B cell (primary cell): ENCODE results near the gene NTN5. TPM values are rescaled to one million over a fixed set of nuclear protein-coding genes. Genes with fewer than 3 reads are reported as not detected.
A peak's percentile ranks its signal among the peaks of the same experiment; 100 is the strongest.

Experiments
- ATAC-seq: fragments of 200-7000 bp; cut with Tn5 transposase; one replicate; pipeline ENCODE4 v1.10.0; 2021; ENCODE audit warnings: low read depth, mild to moderate bottlenecking, moderate number of reproducible peaks, moderate library complexity
- CTCF ChIA-PET: fragments of 350-600 bp; sonication (Branson Sonifier 250); formaldehyde crosslinking; loops from one replicate; lab custom pipeline; 2021; ENCODE audit warnings: antibody characterized with exemption, inconsistent platforms; lab: Charles Lee
- POLR2A ChIA-PET: fragments of 350-600 bp; sonication (Branson Sonifier 250); formaldehyde crosslinking; loops from one replicate; lab custom pipeline; 2021; ENCODE audit warnings: antibody characterized with exemption; lab: Charles Lee
- DNase-seq: peaks from one replicate; pipeline ENCODE4 v3.0.0; 2013
- H2AFZ ChIP-seq: 2 replicates; pipeline ENCODE4 v1.6.1; 2012; ENCODE audit warnings: mild to moderate bottlenecking, low read depth, low read length; ENCODE audit not compliant: insufficient read depth, poor library complexity, severe bottlenecking
- H3K27ac ChIP-seq, 2 donors: 1 replicate in 1 of 2; 2 replicates in 1 of 2; pipeline ENCODE4 v1.5.1; 2012 to 2013; ENCODE audit warnings: low read length in 2 of 2, mild to moderate bottlenecking in 2 of 2, moderate library complexity in 1 of 2
- H3K27me3 ChIP-seq, 4 experiments: fragments of 200-600 bp in 1 of 4; sonication (generic) in 1 of 4; replicated peaks in 1 of 4; 1 replicate in 2 of 4; 2 replicates in 2 of 4; pipeline versions ENCODE4 v1.6.1 to v1.7.0; 2013 to 2016; ENCODE audit warnings: low read length in 3 of 4, mild to moderate bottlenecking in 2 of 4, mixed read lengths in 1 of 4, moderate library complexity in 1 of 4; ENCODE audit not compliant: insufficient read depth in 4 of 4, control insufficient read depth in 3 of 4; ENCODE audit errors: control extremely low read depth in 1 of 4
- H3K36me3 ChIP-seq, 2 experiments: replicated peaks in 1 of 2; 1 replicate in 1 of 2; 2 replicates in 1 of 2; pipeline versions ENCODE4 v1.6.1 to v1.7.1; 2013; ENCODE audit warnings: low read length in 1 of 2; ENCODE audit not compliant: insufficient read depth in 2 of 2, control insufficient read depth in 1 of 2; ENCODE audit errors: control extremely low read depth in 1 of 2, extremely low read depth in 1 of 2
- H3K4me1 ChIP-seq, 2 donors: fragments of 200-600 bp in 1 of 2; sonication (generic) in 1 of 2; 1 replicate in 1 of 2; 2 replicates in 1 of 2; pipeline versions ENCODE4 v1.5.1 to v1.6.1; 2013 to 2017; ENCODE audit warnings: low read length in 2 of 2; ENCODE audit not compliant: control insufficient read depth in 2 of 2, insufficient read depth in 2 of 2
- H3K4me2 ChIP-seq: replicated peaks from 2 replicates; pipeline ENCODE3; 2012; ENCODE audit warnings: mild to moderate bottlenecking, low read depth, low read length; ENCODE audit not compliant: poor library complexity, severe bottlenecking
- H3K4me3 ChIP-seq, 5 experiments: fragments of 200-600 bp in 1 of 5; sonication (generic) in 1 of 5; 1 replicate in 3 of 5; 2 replicates in 2 of 5; pipeline versions ENCODE4 v1.5.1 to v1.7.0; 2011 to 2016; ENCODE audit warnings: low read length in 4 of 5, mild to moderate bottlenecking in 4 of 5, low read depth in 2 of 5, control low read depth in 1 of 5, moderate library complexity in 1 of 5; ENCODE audit not compliant: insufficient read depth in 1 of 5; ENCODE audit errors: control extremely low read depth in 1 of 5, extremely low read depth in 1 of 5
- H3K79me2 ChIP-seq: fragments of 200-600 bp; sonication (generic); one replicate; pipeline ENCODE4 v1.6.0; 2016; ENCODE audit warnings: low read length; ENCODE audit not compliant: control insufficient read depth, insufficient read depth
- H3K9ac ChIP-seq: fragments of 200-600 bp; sonication (generic); 2 replicates; pipeline ENCODE4 v1.6.1; 2017; ENCODE audit warnings: mild to moderate bottlenecking, low read length, moderate library complexity
- H3K9me3 ChIP-seq, 3 donors: one replicate each; pipeline versions ENCODE4 v1.6.1 to v1.7.1; 2013; ENCODE audit warnings: low read length in 2 of 3; ENCODE audit not compliant: control insufficient read depth in 2 of 3, insufficient read depth in 1 of 3; ENCODE audit errors: control extremely low read depth in 1 of 3
- H4K20me1 ChIP-seq: 2 replicates; pipeline ENCODE4 v1.6.0; 2012; ENCODE audit warnings: mild to moderate bottlenecking, low read length; ENCODE audit not compliant: insufficient read depth, control insufficient read depth, poor library complexity, severe bottlenecking
- H3K27ac Mint-ChIP-seq: one replicate; pipeline ENCODE4 v1.8.0; 2021; ENCODE audit warnings: mixed read lengths
- H3K27me3 Mint-ChIP-seq: one replicate; pipeline ENCODE4 v1.8.0; 2021; ENCODE audit warnings: mixed read lengths
- H3K4me1 Mint-ChIP-seq: one replicate; pipeline ENCODE4 v1.8.0; 2021; ENCODE audit warnings: mixed read lengths
- H3K4me3 Mint-ChIP-seq: one replicate; pipeline ENCODE4 v1.8.0; 2021; ENCODE audit warnings: mixed read lengths
- H3K9me3 Mint-ChIP-seq: one replicate; pipeline ENCODE4 v1.8.0; 2022; ENCODE audit warnings: mixed read lengths; ENCODE audit not compliant: insufficient read depth
- CTCF ChIP-seq: fragments of 200-600 bp; IDR thresholded peaks from one replicate; pipeline ENCODE4 v1.8.0; 2022; ENCODE audit warnings: antibody characterized with exemption, mild to moderate bottlenecking
- EZH2 ChIP-seq: IDR thresholded peaks from 2 replicates; pipeline ENCODE4 v1.6.1; 2012; ENCODE audit warnings: borderline replicate concordance, low read depth, mild to moderate bottlenecking, moderate library complexity, low read length; ENCODE audit not compliant: insufficient read depth, poor library complexity, severe bottlenecking
- WGBS: methylation state at CpG from one replicate; pipeline ENCODE4 v1.1.5; 2013; ENCODE audit warnings: missing lambda C conversion rate; ENCODE audit not compliant: insufficient coverage; 5-methylcytosine and 5-hydroxymethylcytosine counted together
- intact Hi-C: fragments of 100-400 bp; cut with micrococcal nuclease; formaldehyde crosslinking; loops from one replicate; pipeline ENCODE4 v1.10.0; 2022
- polyA plus RNA-seq: library from polyadenylated mRNA; depleted of rRNA; stranded (reverse); fragments of >200 nt; gene quantifications from 2 replicates; pipeline ENCODE4 v1.2.3, GENCODE V29; 2012
- total RNA-seq, 2 donors: library from RNA; stranded (reverse); fragments of 120-200 nt in 1 of 2; gene quantifications; 1 replicate in 1 of 2; 2 replicates in 1 of 2; pipeline versions ENCODE4 v1.2.3 to v1.2.4, GENCODE V29; 2013 to 2022

Gene NTN5
- total and polyA plus RNA-seq, 2 donors (not counting 1 experiment from before 2014, with no cell fraction given), result 1.2 to 1.8 TPM

DNA sequence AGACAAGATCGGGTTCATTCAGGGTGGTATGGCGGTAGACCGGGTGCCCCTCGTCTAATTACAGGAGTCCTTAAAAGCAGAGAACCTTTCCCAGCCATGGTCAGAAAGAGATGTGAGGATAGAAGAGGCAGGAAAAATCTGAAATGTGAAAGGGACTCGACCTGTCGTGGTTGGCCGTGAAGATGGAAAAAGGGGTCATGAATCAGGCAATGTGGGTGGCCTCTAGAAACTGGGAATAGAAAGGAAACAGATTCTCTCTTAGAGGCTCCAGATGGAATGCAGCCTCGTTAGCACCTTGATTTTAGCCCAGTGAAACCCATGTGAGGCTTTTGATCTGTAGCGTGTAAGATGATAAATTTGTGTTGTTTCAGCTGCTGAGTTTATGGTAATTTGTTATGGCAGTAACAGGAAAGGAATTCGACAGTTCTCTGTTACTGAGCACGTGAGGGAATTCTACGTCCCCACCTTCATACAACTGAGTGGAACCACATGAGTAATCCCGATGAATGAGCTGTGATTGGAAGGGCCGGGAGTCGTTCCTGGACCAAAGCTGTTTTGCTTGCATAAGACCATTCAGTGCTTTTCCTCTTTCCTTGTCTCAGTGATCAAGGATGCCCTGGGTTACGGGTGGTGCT lies 15.9 kb downstream of the NTN5 start:
- H3K4me1 ChIP-seq, result peaks cover 8 to 23% of the 10 kb centered on the region in 2 donors
- ATAC-seq, result no peak
- no peaks in the 10 kb centered on the region for H4K20me1 ChIP-seq
- H3K27me3 ChIP-seq, result no peaks in the 10 kb centered on the region
- ChIA-PET POLR2A (interaction anchor here (0.6 kb wide), 1 partner anchor 10 kb away, joined by 10 read pairs; no protein-coding TSS in a partner anchor), CTCF (interaction anchor here (1.4 kb wide), 1 partner anchor 18 kb away, joined by 3 read pairs; no protein-coding TSS in a partner anchor)
- no peak overlapping the region for H3K4me2 ChIP-seq
- TF ChIP-seq EZH2 (no peak), CTCF (no peak)
- no peaks in the 10 kb centered on the region for H3K36me3 ChIP-seq
- H3K27ac Mint-ChIP-seq, result no peak overlapping the region
- 73% methylated on average over 11 of the region's 16 CpGs for WGBS
- no peaks in the 10 kb centered on the region for H3K27me3 Mint-ChIP-seq
- H3K79me2 ChIP-seq, result no peaks in the 10 kb centered on the region
- H2AFZ ChIP-seq, result no peak overlapping the region
- H3K9me3 ChIP-seq, result no peaks in the 10 kb centered on the region
- H3K4me3 Mint-ChIP-seq, result no peak overlapping the region
- peaks cover 21% of the 10 kb centered on the region for H3K4me1 Mint-ChIP-seq
- intact Hi-C loops, result no loop called here
- no peaks in the 10 kb centered on the region for H3K9me3 Mint-ChIP-seq
- no peak overlapping the region for H3K4me3 ChIP-seq
- H3K27ac ChIP-seq, result no peak overlapping the region
- no peak overlapping the region for H3K9ac ChIP-seq
- no peak for DNase-seq

GRCh38 chr19:48654299-48655059 lies 18.3 kb downstream of the NTN5 start:
- H3K4me3 Mint-ChIP-seq, result no peak overlapping the region
- Histone ChIP-seq H3K27ac (no peak overlapping the region), H3K9me3 (peaks cover 0 to 2% (median 0%) of the 10 kb centered on the region in 3 donors), H3K4me2 (no peak overlapping the region), H4K20me1 (no peaks in the 10 kb centered on the region), H3K9ac (no peak overlapping the region), H3K4me1 (peaks cover 3 to 7% of the 10 kb centered on the region in 2 donors), H3K27me3 (no peaks in the 10 kb centered on the region), H2AFZ (peak overlapping the region; percentile 28), H3K4me3 (no peak overlapping the region), H3K79me2 (no peaks in the 10 kb centered on the region), H3K36me3 (no peaks in the 10 kb centered on the region)
- POLR2A ChIA-PET, result no interaction called here
- DNase-seq (no peak), ATAC-seq (no peak)
- intact Hi-C loops, result no loop called here
- H3K4me1 Mint-ChIP-seq, result peaks cover 18% of the 10 kb centered on the region
- no peak for TF ChIP-seq CTCF
- no peak for TF ChIP-seq EZH2
- H3K27ac Mint-ChIP-seq, result peak overlapping the region; percentile 46
- WGBS, result 38% methylated on average over 10 of the region's 11 CpGs
- no peaks in the 10 kb centered on the region for H3K9me3 Mint-ChIP-seq
- H3K27me3 Mint-ChIP-seq, result no peaks in the 10 kb centered on the region
- CTCF ChIA-PET, result interaction anchor here (1.0 kb wide), 1 partner anchor 9 kb away, joined by 3 read pairs; the partner anchor contains the start of gene CA11
